ENCODE results near the gene CTTNBP2.
A peak's percentile ranks its signal among the peaks of the same experiment; 100 is the strongest.

The CTTNBP2 gene

GRCh38 chr7:117784315-117784714 lies 88.9 kb downstream of the CTTNBP2 start:
- no peak for DNase-seq

- no peak for DNase-seq
These were observed 90.5 kb downstream of the CTTNBP2 start for GRCh38 chr7:117782761-117783160.

- no peak for DNase-seq
These were observed 91.5 kb downstream of the CTTNBP2 start for GRCh38 chr7:117781707-117782106.

GRCh38 chr7:117780832-117781231 lies 92.4 kb downstream of the CTTNBP2 start:
- no peak for DNase-seq

GRCh38 chr7:117777335-117778142 lies 95.7 kb downstream of the CTTNBP2 start:
- no peak for DNase-seq

- DNase-seq, result no peak
These were observed 97.0 kb downstream of the CTTNBP2 start for GRCh38 chr7:117776224-117776623.

- DNase-seq, result peak; percentile 7
These were observed 97.4 kb downstream of the CTTNBP2 start for GRCh38 chr7:117775801-117776200.

GRCh38 chr7:117774943-117775342 lies 98.3 kb downstream of the CTTNBP2 start:
- DNase-seq, result no peak

GRCh38 chr7:117772421-117772820 lies 100.8 kb downstream of the CTTNBP2 start:
- no peak for DNase-seq

GRCh38 chr7:117771756-117772155 lies 101.5 kb downstream of the CTTNBP2 start:
- DNase-seq, result no peak

GRCh38 chr7:117769085-117769484 lies 104.2 kb downstream of the CTTNBP2 start:
- DNase-seq, result no peak

GRCh38 chr7:117767951-117768350 lies 105.3 kb downstream of the CTTNBP2 start:
- no peak for DNase-seq

- no peak for DNase-seq
These were observed 106.3 kb downstream of the CTTNBP2 start for GRCh38 chr7:117766913-117767312.

GRCh38 chr7:117764031-117764430 lies 109.2 kb downstream of the CTTNBP2 start:
- DNase-seq, result no peak

GRCh38 chr7:117762055-117762454 lies 111.2 kb downstream of the CTTNBP2 start:
- no peak for DNase-seq

GRCh38 chr7:117759950-117760640 lies 113.1 kb downstream of the CTTNBP2 start:
- DNase-seq, result no peak

GRCh38 chr7:117757440-117757839 lies 115.8 kb downstream of the CTTNBP2 start:
- DNase-seq, result no peak

- no peak for DNase-seq
These were observed 116.6 kb downstream of the CTTNBP2 start for GRCh38 chr7:117756586-117757085.

- no peak for DNase-seq
These were observed 118.1 kb downstream of the CTTNBP2 start for GRCh38 chr7:117755136-117755535.

GRCh38 chr7:117751775-117752174 lies 121.5 kb downstream of the CTTNBP2 start:
- peak; percentile 33 for DNase-seq

GRCh38 chr7:117750612-117751563 lies 122.4 kb downstream of the CTTNBP2 start:
- no peak for DNase-seq

GRCh38 chr7:117741962-117742361 lies 131.3 kb downstream of the CTTNBP2 start:
- no peak for DNase-seq

- no peak for DNase-seq
These were observed 134.2 kb downstream of the CTTNBP2 start for GRCh38 chr7:117739085-117739484.

All from GDM1 (cell line).